H1 (cell line): ENCODE results near the gene GLYATL3. TPM values are rescaled to one million over a fixed set of nuclear protein-coding genes. Genes with fewer than 3 reads are reported as not detected.

ENCODE experiments used
- ASH2L ChIP-seq: fragments of 200-600, 300-600 bp; sonication (generic); IDR thresholded peaks from one replicate; pipeline ENCODE4 v1.7.1; 2017; ENCODE audit warnings: low read length
- CEBPB ChIP-seq: IDR thresholded peaks from 2 replicates; pipeline ENCODE4 v1.6.1; 2012; ENCODE audit warnings: low read depth, low read length
- SIN3A ChIP-seq, 2 experiments: IDR thresholded peaks in 1 of 2; conservative IDR thresholded peaks in 1 of 2; 2 replicates each; pipeline ENCODE4 v1.6.1; 2011 to 2012; ENCODE audit warnings: low read length in 2 of 2, improper control_type of control experiment in 1 of 2, low read depth in 1 of 2, mild to moderate bottlenecking in 1 of 2
- SP2 ChIP-seq: IDR thresholded peaks from 2 replicates; pipeline ENCODE4 v1.6.1; 2012; ENCODE audit warnings: mild to moderate bottlenecking, low read length, inconsistent platforms
- TBP ChIP-seq: IDR thresholded peaks from 2 replicates; pipeline ENCODE4 v1.6.1; 2011; ENCODE audit warnings: low read depth, low read length, improper control_type of control experiment
- USF2 ChIP-seq: IDR thresholded peaks from 2 replicates; pipeline ENCODE4 v1.6.1; 2011; ENCODE audit warnings: low read length, improper control_type of control experiment
- polyA plus RNA-seq, 7 experiments: library from polyadenylated mRNA; depleted of rRNA in 3 of 7; stranded (reverse) in 5 of 7; unstranded in 2 of 7; fragments of >200 nt in 5 of 7; fragments of 200-250 nt in 2 of 7; gene quantifications; 1 replicate in 5 of 7; 2 replicates in 1 of 7; 4 replicates in 1 of 7; pipeline versions ENCODE4 v1.2.1 to v1.2.3, GENCODE V29; 2011 to 2013; ENCODE audit warnings: missing spikeins in 2 of 7, mixed read lengths in 2 of 7
- total RNA-seq: library from RNA; stranded (reverse); fragmentation: NEBNext Ultra II Directional; extraction: Animal tissue kit (Norgen Biotek cat#: 25700); gene quantifications from 2 replicates; pipeline ENCODE4 v1.2.1, GENCODE V29; 2021

Gene GLYATL3
- total and polyA plus RNA-seq, 2 of the 8 experiments (the other 6 are each of a cell fraction or from before 2014, with no cell fraction given) = not detected

GRCh38 chr6:49464691-49465090 is 35.0 kb upstream of the GLYATL3 start (continued):
- no peak for TF ChIP-seq CEBPB
- TF ChIP-seq SIN3A (conservative IDR thresholded peaks at IDR 0.05 in 1 of 2, IDR thresholded peaks at IDR 0.05 in 1 of 2; ENCODE audit: low read depth in 1 of 2, low read length in 2 of 2) = no peak
- no peak for TF ChIP-seq ASH2L
- no peak for TF ChIP-seq USF2
- TF ChIP-seq TBP = no peak
- TF ChIP-seq SP2 = no peak
